Stimulated activated CD4-positive, alpha-beta T cell treated with anti-CD3 and anti-CD28 coated beads, Interleukin-1b, Interleukin-23, amount 100 ng/mL, for 1 hour (primary cell): ENCODE data around the gene SLC25A39.

Source experiments
- DNase-seq, 2 donors: peaks; one replicate each; pipeline ENCODE4 v3.0.0-alpha.2; 2020; ENCODE audit warnings: low read depth in 2 of 2

Gene SLC25A39

GRCh38 chr17:44279666-44280391 lies 44.8 kb downstream of the SLC25A39 start:
- DNase-seq = no peak

- no peak for DNase-seq
Observed at GRCh38 chr17:44279346-44279665, 45.3 kb downstream of the SLC25A39 start.

DNA sequence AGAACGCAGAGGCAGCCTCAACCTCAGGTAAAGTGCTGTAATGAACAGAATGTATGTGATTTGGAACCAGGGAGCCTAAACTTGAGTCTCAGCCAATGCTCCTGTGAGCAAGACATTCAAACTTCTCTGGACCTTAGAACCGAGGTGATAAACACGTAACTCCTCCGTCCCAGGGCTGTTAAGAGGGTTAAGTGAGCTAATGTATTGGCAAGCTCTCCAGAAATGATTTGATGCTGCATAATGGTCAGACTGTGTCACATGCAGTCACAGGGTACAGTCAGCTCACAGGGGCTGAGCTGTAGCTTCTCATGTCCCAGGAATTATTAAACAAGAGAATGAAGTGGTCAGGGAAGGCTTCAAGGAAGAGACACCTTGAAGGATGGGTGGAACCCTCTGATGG lies 46.6 kb downstream of the SLC25A39 start:
- DNase-seq = no peak

DNA sequence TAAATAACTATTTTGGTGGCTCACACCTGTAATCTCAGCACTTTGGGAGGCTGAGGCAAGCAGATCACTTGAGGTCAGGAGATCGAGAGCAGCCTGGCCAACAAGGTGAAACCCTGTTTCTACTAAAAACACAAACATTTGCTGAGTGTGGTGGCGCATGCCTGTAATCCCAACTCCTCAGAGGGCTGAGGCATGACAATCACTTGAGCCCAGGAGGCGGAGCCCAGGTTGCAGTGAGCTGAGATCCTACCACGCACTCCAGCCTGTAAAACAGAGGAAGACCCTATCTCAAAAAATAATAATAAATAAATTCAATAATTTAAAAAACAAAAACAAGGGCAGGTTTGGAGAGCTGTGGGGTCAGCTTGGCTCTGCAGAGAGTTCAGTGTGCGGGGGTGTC lies 51.0 kb downstream of the SLC25A39 start:
- no peak for DNase-seq

GRCh38 chr17:44272954-44273353 lies 51.7 kb downstream of the SLC25A39 start:
- no peak for DNase-seq

GRCh38 chr17:44272321-44272951 lies 52.2 kb downstream of the SLC25A39 start:
- no peak for DNase-seq
